HepG2 (cell line): ENCODE results near the gene SPON2. TPM values are rescaled to one million over a fixed set of nuclear protein-coding genes. Genes with fewer than 3 reads are reported as not detected.

Source experiments
- DR1 ChIP-seq: sonication (generic); formaldehyde crosslinking; IDR thresholded peaks from 2 replicates; pipeline ENCODE4 v1.8.0; 2021; ENCODE audit warnings: mild to moderate bottlenecking, missing genetic modification reagents, inconsistent platforms
- HNRNPK ChIP-seq: fragments of 200-400 bp; formaldehyde crosslinking; IDR thresholded peaks from 2 replicates; pipeline ENCODE4 v1.6.1; 2018; ENCODE audit warnings: low read length, low read depth, moderate library complexity, mild to moderate bottlenecking; ENCODE audit not compliant: poor library complexity, severe bottlenecking
- HNRNPLL ChIP-seq: fragments of 200-400 bp; formaldehyde crosslinking; IDR thresholded peaks from 2 replicates; pipeline ENCODE4 v1.6.1; 2017; ENCODE audit warnings: mild to moderate bottlenecking, low read depth, low read length; ENCODE audit not compliant: poor library complexity, severe bottlenecking
- IRF1 ChIP-seq: sonication (generic); formaldehyde crosslinking; IDR thresholded peaks from 2 replicates; pipeline ENCODE4 v1.4.0; 2020; ENCODE audit warnings: low read depth, mild to moderate bottlenecking, missing genetic modification reagents
- KLF13 ChIP-seq: sonication (generic); formaldehyde crosslinking; IDR thresholded peaks from 2 replicates; pipeline ENCODE4 v1.4.0; 2020; ENCODE audit warnings: mild to moderate bottlenecking, missing genetic modification reagents
- KLF16 ChIP-seq, 2 experiments: sonication (generic) in 1 of 2; formaldehyde crosslinking in 1 of 2; IDR thresholded peaks; 2 replicates each; pipeline versions ENCODE4 v1.6.1 to v1.8.0; 2016 to 2023; ENCODE audit warnings: missing genetic modification reagents in 2 of 2, missing compliant biosample characterization in 1 of 2
- MLXIP ChIP-seq: sonication (generic); formaldehyde crosslinking; IDR thresholded peaks from 2 replicates; pipeline ENCODE4 v1.9.0; 2021; ENCODE audit warnings: missing genetic modification reagents, borderline replicate concordance
- NFE2L1 ChIP-seq: sonication (generic); formaldehyde crosslinking; IDR thresholded peaks from 2 replicates; pipeline ENCODE4 v1.4.0; 2020; ENCODE audit warnings: missing genetic modification reagents, mild to moderate bottlenecking, borderline replicate concordance
- RAD21 ChIP-seq: fragments of 450-650 bp; formaldehyde crosslinking; IDR thresholded peaks from 2 replicates; pipeline ENCODE4 v1.5.0; 2020; ENCODE audit warnings: mild to moderate bottlenecking
- TOPORS ChIP-seq: sonication (generic); formaldehyde crosslinking; IDR thresholded peaks from 2 replicates; pipeline ENCODE4 v1.8.0; 2023; ENCODE audit warnings: mild to moderate bottlenecking, missing genetic modification reagents
- ZFP36L1 ChIP-seq: sonication (generic); formaldehyde crosslinking; IDR thresholded peaks from 2 replicates; pipeline ENCODE4 v1.8.0; 2022; ENCODE audit warnings: mild to moderate bottlenecking, missing genetic modification reagents, moderate library complexity
- ZNF605 ChIP-seq: sonication (generic); formaldehyde crosslinking; IDR thresholded peaks from 2 replicates; pipeline ENCODE4 v1.8.0; 2022; ENCODE audit warnings: mild to moderate bottlenecking, missing genetic modification reagents
- ZNF614 ChIP-seq: IDR thresholded peaks from 2 replicates; pipeline ENCODE4 v1.6.1; 2018; ENCODE audit warnings: missing biosample characterization, missing genetic modification reagents, inconsistent platforms, borderline replicate concordance
- ZNF687 ChIP-seq: sonication (generic); formaldehyde crosslinking; IDR thresholded peaks from 2 replicates; pipeline ENCODE4 v1.5.1; 2020; ENCODE audit warnings: mild to moderate bottlenecking, missing genetic modification reagents, moderate library complexity
- ZNF780A ChIP-seq: sonication (generic); formaldehyde crosslinking; IDR thresholded peaks from 2 replicates; pipeline ENCODE4 v1.8.0; 2022; ENCODE audit warnings: mild to moderate bottlenecking, missing genetic modification reagents, moderate library complexity
- polyA plus RNA-seq, 8 experiments: library from polyadenylated mRNA; depleted of rRNA in 3 of 8; stranded (reverse) in 7 of 8; unstranded in 1 of 8; fragments of >200 nt; fragmentation: Illumina TruSeq in 4 of 8; extraction: Trizol in 4 of 8; gene quantifications; 2 replicates each; pipeline versions ENCODE4 v1.2.1 to v1.2.3, GENCODE V29; 2011 to 2016; ENCODE audit warnings: low read depth in 4 of 8, missing spikeins in 1 of 8, mixed read lengths in 1 of 8; ENCODE audit not compliant: insufficient read depth in 1 of 8
- total RNA-seq, 5 experiments: library from RNA; depleted of rRNA; stranded (reverse); fragments of >200 nt; fragmentation: Illumina TruSeq; extraction: Trizol; gene quantifications; 2 replicates each; pipeline ENCODE4 v1.2.3, GENCODE V29; 2016; ENCODE audit warnings: low read depth in 1 of 5
- TF ChIP-seq, protein P1 (sequence below): sonication (generic); formaldehyde crosslinking; conservative IDR thresholded peaks from 2 replicates; pipeline ENCODE4 v1.8.1; 2023; ENCODE audit warnings: missing genetic modification reagents
- TF ChIP-seq, protein P2 (sequence below): sonication (generic); formaldehyde crosslinking; IDR thresholded peaks from 2 replicates; pipeline ENCODE4 v1.8.1; 2023; ENCODE audit warnings: mild to moderate bottlenecking, inconsistent platforms, moderate library complexity, missing genetic modification reagents, borderline replicate concordance

The SPON2 gene
- total and polyA plus RNA-seq, 2 of the 13 experiments (the other 11 are each of a cell fraction or from before 2014, with no cell fraction given), result 17.4 to 55.2 TPM

DNA sequence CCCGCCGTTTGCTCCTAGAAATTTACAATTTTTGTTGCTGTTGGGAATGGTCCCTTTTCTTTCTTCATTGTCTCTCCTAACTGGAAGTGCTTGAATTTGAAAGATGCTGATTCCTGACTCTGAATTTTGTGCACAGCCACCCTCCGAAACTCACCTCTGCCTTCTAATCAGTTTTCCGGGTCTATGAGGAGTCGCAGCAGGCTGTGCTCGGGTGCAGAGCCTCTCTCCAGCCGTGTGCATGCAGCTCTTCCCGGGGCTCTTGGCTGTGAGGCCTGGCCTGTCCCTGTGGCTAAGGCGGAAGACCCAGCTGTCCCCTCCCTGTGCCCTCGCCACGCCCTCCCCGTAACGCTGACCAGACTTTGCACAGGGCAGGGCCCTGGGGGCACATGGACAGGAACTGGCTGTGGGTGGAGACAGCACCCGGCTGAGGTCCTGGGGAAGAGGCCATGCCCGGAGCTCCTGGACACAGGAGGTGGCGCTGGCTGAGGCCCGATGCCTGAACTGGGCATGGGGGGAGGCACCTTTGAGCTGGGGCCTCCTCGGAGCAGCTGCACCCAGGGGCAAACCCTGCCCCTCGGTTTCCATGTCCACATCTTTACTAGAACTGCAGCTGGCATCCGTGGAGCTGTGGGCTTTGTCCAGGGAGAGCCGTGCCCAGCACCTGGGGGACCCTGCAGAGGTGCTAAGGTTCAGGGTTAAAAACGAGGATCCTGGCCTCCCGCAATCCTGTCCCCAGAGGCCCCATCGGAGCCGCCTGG, 32.6 kb upstream of the SPON2 start (continued):
- no peak for TF ChIP-seq ZNF780A
- TF ChIP-seq RAD21, result peak; percentile 46
- TF ChIP-seq KLF16 (CRISPR knock-in tag; IDR thresholded peaks at IDR 0.05), result peak in 1 of 2 experiments; percentile 89; a peak in 2 of 4 replicates
- no peak for TF ChIP-seq HNRNPK
- peak; percentile 86; the same call in 1 of the 2 replicates for TF ChIP-seq ZNF614 (CRISPR knock-in tag)
- peak; percentile 83 for TF ChIP-seq DR1
- peak; percentile 36 for TF ChIP-seq HNRNPLL
- TF ChIP-seq KLF13 (CRISPR knock-in tag), result no peak
- TF ChIP-seq ZNF605 (CRISPR knock-in tag), result peak; percentile 93
- TF ChIP-seq, protein P1, sequence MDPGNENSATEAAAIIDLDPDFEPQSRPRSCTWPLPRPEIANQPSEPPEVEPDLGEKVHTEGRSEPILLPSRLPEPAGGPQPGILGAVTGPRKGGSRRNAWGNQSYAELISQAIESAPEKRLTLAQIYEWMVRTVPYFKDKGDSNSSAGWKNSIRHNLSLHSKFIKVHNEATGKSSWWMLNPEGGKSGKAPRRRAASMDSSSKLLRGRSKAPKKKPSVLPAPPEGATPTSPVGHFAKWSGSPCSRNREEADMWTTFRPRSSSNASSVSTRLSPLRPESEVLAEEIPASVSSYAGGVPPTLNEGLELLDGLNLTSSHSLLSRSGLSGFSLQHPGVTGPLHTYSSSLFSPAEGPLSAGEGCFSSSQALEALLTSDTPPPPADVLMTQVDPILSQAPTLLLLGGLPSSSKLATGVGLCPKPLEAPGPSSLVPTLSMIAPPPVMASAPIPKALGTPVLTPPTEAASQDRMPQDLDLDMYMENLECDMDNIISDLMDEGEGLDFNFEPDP (CRISPR knock-in tag), result no peak
- TF ChIP-seq TOPORS, result peak; percentile 68; the same call in 1 of the 2 replicates
- peak; percentile 99 for TF ChIP-seq ZNF687 (CRISPR knock-in tag)
- TF ChIP-seq, protein P2, sequence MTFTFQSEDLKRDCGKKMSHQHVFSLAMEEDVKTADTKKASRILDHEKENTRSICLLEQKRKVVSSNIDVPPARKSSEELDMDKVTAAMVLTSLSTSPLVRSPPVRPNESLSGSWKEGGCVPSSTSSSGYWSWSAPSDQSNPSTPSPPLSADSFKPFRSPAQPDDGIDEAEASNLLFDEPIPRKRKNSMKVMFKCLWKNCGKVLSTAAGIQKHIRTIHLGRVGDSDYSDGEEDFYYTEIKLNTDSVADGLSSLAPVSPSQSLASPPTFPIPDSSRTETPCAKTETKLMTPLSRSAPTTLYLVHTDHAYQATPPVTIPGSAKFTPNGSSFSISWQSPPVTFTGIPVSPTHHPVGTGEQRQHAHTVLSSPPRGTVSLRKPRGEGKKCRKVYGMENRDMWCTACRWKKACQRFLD (CRISPR knock-in tag), result no peak
- peak; percentile 73; the same call in 1 of the 2 replicates for TF ChIP-seq ZFP36L1 (CRISPR knock-in tag)
- TF ChIP-seq MLXIP (CRISPR knock-in tag), result no peak
- 0 out of 2 replicates have a peak, but pooled peaks have one; percentile 59 for TF ChIP-seq NFE2L1 (CRISPR knock-in tag)
- TF ChIP-seq IRF1, result no peak
